GM12864 (cell line): ENCODE measurements around the gene FPR3.

Experiments
- DNase-seq: peaks from one replicate; pipeline ENCODE4 v3.0.0-alpha.2; 2011; ENCODE audit warnings: low read depth
- H3K4me3 ChIP-seq: 2 replicates; pipeline ENCODE4 v1.5.1; 2011; ENCODE audit warnings: mild to moderate bottlenecking, low read depth, low read length, control low read depth
- TF ChIP-seq, protein P1 (sequence below): IDR thresholded peaks from 2 replicates; pipeline ENCODE4 v1.5.1; 2011; ENCODE audit warnings: low read depth, mild to moderate bottlenecking, moderate library complexity, low read length, control low read depth, inconsistent platforms; ENCODE audit errors: missing control alignments

Gene FPR3, protein sequence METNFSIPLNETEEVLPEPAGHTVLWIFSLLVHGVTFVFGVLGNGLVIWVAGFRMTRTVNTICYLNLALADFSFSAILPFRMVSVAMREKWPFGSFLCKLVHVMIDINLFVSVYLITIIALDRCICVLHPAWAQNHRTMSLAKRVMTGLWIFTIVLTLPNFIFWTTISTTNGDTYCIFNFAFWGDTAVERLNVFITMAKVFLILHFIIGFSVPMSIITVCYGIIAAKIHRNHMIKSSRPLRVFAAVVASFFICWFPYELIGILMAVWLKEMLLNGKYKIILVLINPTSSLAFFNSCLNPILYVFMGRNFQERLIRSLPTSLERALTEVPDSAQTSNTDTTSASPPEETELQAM

DNA sequence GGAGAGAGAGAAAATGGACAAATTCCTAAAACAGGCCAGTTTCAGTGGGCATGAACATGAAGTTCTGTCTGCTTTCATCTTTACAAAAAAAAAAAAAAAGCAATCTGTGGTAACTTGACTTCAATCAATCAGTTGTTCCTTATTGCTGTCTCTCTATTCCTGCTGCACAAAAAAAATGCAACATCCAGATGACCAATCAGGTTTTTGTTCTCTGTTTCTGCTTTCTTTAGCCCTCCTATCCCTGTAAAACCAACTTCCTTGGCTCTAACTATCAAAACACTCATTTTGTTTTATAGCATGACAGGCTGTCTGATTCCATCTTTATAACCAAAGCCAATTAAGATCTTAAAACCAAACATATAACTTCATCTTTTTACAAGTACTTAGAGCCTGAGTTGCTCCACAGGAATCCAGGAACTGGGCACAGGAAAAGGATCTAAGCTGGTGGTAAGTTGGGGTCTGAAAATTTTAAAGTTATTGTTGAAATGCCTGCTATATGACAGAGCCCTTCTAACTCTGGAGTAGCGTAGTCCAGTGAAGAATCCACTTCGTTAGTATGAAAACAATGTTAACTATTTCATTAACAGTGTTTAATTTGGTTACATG lies at the start of gene FPR3:
TSS of gene FPR3 (plus strand) at position 273 of the 606 bp plus-strand sequence. CDS start 28,592 bp downstream, outside the sequence.
- DNase-seq = no peak
- TF ChIP-seq, protein P1, sequence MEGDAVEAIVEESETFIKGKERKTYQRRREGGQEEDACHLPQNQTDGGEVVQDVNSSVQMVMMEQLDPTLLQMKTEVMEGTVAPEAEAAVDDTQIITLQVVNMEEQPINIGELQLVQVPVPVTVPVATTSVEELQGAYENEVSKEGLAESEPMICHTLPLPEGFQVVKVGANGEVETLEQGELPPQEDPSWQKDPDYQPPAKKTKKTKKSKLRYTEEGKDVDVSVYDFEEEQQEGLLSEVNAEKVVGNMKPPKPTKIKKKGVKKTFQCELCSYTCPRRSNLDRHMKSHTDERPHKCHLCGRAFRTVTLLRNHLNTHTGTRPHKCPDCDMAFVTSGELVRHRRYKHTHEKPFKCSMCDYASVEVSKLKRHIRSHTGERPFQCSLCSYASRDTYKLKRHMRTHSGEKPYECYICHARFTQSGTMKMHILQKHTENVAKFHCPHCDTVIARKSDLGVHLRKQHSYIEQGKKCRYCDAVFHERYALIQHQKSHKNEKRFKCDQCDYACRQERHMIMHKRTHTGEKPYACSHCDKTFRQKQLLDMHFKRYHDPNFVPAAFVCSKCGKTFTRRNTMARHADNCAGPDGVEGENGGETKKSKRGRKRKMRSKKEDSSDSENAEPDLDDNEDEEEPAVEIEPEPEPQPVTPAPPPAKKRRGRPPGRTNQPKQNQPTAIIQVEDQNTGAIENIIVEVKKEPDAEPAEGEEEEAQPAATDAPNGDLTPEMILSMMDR = no peak

DNA sequence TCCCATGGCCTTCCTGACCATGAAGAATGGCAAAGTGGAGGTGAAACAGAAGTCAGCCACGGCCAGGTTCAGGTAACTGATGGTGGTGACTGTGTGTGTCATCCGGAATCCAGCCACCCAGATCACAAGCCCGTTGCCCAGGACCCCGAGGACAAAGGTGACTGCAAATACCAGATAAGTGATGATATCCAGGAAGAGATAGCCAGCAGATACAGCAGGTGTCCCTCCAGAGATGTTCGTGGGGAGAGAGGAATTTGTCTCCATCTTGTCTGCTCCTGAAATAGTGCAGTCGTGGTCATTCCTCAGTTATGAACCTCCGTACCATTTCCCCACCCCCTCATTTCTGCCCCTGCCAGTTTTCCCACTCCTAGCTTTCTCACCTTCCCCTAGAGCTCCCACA lies 48.2 kb upstream of the FPR3 start:
- TF ChIP-seq, protein P1 = no peak
- no peak overlapping the region for H3K4me3 ChIP-seq

More for the DNA sequence above, at the start of gene FPR3:
- H3K4me3 ChIP-seq = no peak within 1 kb of the TSS

DNA sequence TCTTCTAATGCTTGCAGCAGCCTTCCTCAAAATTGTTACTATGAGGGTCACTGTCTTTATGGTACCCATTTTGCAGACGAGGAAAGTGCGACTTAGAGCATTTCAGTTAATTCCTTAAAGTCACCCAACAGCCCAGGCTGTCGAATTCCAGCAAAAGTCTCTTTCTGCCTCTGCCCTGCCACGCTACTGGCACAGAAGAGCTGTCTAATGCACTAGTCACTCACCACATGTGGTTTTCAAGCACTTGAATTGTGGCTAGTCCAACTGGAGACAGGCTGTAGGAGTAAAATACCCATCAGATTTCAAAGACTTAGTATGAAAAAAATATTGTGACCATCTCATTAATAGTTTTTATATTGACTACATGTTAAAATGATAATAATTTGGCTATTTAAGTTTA lies 45.0 kb upstream of the FPR3 start:
- no peak overlapping the region for H3K4me3 ChIP-seq
- no peak for DNase-seq
- TF ChIP-seq, protein P1 = no peak

More for the DNA sequence above, 48.2 kb upstream of the FPR3 start:
- no peak for DNase-seq

DNA sequence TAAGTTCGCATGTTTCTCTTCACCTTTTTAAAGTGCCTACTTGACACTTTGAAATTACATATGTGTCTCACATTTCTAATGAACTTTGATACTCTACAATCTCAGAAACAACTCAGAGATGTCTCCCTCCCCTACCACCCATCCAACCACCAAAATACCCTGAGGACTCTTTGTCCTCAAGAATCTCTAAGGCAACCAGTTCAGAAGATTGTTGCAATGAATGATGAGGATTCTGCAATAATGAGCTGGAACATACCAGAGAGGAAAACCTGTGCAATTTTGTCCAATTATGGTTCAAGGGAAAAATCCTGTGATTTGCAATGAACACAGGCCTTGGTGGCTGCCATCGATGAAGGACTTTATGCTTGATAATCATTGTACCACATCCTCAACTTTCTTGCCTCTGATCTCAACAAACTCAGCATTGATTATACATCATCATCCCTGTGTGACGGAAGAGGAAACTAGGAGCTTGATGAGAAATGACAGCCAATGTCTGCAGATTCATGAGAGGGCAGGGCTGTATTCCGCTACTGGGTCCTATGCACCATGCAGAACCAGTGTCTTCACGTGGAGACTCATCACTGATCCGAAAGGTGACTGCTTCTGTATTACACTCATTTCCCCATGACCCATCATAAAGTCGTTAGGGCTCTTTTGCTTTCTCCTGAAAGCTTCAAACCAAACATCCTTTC lies 44.4 kb upstream of the FPR3 start:
- no peak for DNase-seq
- TF ChIP-seq, protein P1 = no peak
- no peak overlapping the region for H3K4me3 ChIP-seq

DNA sequence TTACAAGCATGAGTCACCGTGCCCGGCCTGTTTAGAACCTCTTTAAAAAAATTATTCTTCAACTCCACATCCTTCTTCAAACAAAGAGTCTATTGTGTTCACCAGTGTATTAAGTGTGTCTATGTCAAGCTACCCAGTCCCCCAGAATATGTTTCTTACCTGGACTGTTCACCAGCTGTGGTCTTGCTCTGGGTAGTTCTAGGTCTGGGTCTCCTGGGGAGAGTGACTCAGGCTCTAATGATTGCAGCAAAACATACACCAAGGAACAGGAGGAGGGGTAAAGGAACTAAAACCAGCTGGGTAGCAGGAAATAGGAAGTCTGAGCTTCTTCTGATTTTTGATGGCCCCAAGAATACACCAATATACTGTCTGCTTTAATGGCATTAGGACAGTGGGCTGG lies 43.3 kb upstream of the FPR3 start, which contains the start of gene FPR1:
TSS of gene FPR1 (minus strand) at position 224 of the 400 bp plus-strand sequence. CDS start 4,884 bp downstream, outside the sequence.
- DNase-seq = no peak
- TF ChIP-seq, protein P1 = no peak

DNA sequence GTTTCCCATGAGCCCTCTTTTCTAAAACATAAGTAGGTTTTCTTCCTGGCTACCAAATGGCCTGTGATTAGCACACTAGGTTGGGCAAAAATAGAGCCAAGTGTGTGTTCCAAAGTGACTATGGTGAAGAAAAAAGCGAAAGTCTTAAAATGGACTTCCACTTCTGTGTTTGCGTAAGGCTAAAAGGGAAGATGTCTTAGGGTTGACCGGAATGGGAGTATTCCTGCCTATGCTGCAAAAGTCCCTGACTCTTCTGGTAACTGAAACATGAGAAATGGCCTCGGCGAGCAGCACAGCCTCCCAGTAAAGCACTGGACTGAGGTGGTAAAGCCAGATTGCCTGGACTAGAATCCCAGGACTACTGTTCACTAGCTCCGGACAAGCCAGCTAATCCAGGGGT lies 40.8 kb upstream of the FPR3 start:
- DNase-seq = no peak
- TF ChIP-seq, protein P1 = no peak
- no peak overlapping the region for H3K4me3 ChIP-seq

More for the DNA sequence above, 43.3 kb upstream of the FPR3 start, which contains the start of gene FPR1:
- H3K4me3 ChIP-seq = no peak within 1 kb of the TSS
